OCI-LY7 (cell line): ENCODE results near the gene SPATA33.

Source experiments
- CTCF ChIP-seq: fragments of 200-600 bp; sonication (generic); conservative IDR thresholded peaks from 2 replicates; pipeline ENCODE4 v1.5.1; 2014; ENCODE audit warnings: mild to moderate bottlenecking, antibody characterized with exemption, low read length, moderate library complexity, mixed read lengths
- EZH2phosphoT487 ChIP-seq: fragments of 200-600 bp; sonication (generic); IDR thresholded peaks from 2 replicates; pipeline ENCODE4 v1.6.1; 2018; ENCODE audit warnings: low read depth, borderline replicate concordance, mild to moderate bottlenecking, mixed run types, antibody characterized with exemption, low read length, moderate library complexity, mixed read lengths

GRCh38 chr16:89693289-89693731 is 35.7 kb downstream of the SPATA33 start:
- TF ChIP-seq CTCF, result no peak
- no peak for TF ChIP-seq EZH2phosphoT487
